ENCODE results near the gene SERPINE1.

DNA sequence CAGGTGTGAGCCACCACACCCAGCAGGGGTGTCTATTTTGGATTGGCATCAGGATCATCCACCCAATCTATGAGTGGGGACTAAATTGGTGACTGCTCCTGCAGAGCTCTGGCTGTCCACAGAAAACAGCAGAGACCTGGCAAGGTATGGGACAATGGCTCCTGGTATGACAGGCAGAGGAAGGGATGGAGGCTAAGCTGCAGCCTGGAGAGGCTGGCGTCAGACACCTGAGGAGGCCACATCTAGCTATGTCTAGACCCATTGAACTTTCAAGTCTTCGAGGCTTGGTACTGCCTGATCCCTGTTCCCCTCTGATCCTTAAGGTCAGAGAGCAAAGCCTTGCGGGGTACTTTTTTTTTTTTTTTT lies 3.2 kb upstream of the SERPINE1 start:
- TF ChIP-seq CTCF (IDR thresholded peaks at IDR 0.05; ENCODE audit: borderline replicate concordance, extremely low read depth, low read length, poor library complexity, severe bottlenecking) (no peak), EZH2 (IDR thresholded peaks at IDR 0.05; ENCODE audit: borderline replicate concordance, low read depth, low read length, severe bottlenecking) (no peak)
